ENCODE measurements around the gene LTBR.
"Not testable (repeated sequence)": the region's sequence is repeated elsewhere in the genome, so short reads cannot be mapped to it uniquely, and the experiment has no call there.

Gene LTBR

DNA sequence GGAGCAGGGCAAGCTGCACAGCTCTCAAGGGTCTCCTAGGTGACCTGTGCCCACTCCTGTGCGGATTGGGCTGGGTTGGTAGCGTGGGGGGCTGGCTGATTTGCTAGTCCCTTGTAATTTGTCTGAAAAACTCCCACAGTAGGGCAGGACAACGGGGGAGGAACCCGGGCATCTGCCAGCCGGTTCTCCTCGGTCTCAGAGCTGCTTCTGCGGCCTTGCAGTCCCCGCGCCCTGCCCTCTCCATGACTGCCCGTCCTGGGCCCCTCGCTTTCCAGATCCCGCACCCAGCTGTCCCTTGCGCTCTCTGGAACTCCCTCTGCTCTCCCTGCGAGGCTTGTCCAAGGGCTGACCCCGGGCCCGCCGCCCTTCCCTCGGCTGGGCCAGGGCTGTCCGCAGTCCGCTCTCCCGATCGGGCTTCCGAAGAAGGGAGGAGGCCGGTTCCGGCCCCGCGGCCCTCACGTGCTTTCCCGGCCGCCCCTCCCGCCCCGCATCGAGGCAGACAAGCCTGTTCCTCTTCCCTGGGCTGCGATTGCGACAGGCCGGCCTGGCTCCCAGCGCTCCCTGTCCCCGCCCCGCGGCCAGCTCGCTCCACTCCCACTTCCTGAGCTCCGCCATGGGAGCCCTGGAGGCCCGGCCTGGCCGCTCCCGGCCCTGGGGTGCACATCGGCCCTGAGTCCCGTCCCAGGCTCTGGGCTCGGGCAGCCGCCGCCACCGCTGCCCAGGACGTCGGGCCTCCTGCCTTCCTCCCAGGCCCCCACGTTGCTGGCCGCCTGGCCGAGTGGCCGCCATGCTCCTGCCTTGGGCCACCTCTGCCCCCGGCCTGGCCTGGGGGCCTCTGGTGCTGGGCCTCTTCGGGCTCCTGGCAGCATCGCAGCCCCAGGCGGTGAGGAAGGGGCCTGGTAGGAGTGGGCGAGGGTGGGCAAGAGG is at the start of gene LTBR:
LTBR (plus strand) TSS at position 591 of the 927 bp plus-strand sequence; CDS start at position 788, 197 bp downstream.
- peak; percentile 23 for DNase-seq

DNA sequence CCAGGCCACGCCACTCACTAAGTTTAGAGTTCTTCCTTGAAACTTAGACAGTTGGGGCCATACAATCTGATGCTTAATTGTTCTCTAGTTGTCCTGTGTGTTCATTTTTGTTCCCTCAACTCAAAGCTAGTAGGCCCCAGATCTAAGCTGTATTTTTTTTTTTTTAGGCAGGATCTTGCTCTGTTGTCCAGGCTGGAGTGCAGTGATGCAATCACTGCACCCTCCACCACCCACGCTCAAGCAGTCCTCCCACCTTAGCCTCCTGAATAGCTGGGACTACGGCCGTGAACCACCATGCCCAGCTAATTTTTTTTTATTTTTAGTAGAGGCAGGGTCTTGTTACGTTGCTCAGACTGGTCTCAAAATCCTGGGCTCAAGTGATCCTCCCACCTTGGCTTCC is 49.6 kb upstream of the LTBR start:
- DNase-seq = no peak

DNA sequence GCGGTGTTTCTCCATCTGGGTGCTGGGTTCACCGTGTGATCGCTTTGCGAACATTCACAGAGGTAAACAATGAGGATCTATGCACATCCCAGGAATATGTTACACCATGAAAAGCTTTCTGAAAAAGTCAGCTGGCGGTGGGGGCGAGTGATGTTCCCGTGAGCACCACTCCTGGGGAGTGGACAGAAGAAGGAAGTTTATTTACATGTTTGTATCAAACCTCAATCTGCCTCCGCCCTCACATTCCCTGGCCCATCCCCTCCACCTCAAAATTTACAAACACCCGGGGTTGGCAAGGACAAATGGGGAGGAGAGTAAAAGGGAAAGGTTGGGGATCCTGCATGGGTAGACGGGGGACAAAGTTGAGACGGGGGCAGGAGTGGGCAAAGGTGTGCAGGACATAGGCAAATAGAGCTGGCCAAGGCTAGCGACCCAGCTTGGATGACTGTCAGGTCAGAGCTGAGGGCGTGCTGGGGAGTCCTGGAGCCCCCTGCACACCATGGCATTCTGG is 49.0 kb upstream of the LTBR start:
- no peak for DNase-seq

DNA sequence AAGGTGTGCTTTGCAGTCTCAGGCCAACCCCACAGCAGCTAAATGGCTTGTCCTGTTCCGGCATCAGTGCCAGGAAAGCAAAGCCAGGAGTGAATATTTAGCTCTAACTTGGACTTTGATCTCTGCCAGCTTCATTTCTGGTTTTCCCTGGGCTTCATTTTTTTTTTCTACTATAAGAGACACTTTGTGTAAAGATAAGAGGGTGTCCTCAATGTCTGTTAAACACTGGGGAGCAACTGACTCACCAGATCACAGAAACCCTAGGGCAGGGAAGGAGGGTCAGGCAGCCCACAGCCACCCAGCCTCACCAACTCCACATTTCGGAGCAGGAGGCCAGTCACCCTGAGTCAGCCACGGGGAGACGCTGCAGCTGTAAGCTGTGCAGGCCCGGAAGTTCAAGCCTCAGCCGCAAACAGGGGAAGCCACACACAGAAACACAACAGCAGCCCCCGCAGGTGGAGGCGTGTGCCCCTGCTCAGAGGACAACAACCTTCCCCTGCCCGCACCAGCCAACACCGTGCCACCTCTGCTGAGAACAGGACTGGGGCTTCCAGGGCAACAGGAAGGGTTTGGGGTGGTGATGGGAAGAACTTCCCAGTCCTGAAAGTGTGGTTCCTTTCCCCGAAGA is 48.4 kb upstream of the LTBR start:
- peak; percentile 83 for DNase-seq

DNA sequence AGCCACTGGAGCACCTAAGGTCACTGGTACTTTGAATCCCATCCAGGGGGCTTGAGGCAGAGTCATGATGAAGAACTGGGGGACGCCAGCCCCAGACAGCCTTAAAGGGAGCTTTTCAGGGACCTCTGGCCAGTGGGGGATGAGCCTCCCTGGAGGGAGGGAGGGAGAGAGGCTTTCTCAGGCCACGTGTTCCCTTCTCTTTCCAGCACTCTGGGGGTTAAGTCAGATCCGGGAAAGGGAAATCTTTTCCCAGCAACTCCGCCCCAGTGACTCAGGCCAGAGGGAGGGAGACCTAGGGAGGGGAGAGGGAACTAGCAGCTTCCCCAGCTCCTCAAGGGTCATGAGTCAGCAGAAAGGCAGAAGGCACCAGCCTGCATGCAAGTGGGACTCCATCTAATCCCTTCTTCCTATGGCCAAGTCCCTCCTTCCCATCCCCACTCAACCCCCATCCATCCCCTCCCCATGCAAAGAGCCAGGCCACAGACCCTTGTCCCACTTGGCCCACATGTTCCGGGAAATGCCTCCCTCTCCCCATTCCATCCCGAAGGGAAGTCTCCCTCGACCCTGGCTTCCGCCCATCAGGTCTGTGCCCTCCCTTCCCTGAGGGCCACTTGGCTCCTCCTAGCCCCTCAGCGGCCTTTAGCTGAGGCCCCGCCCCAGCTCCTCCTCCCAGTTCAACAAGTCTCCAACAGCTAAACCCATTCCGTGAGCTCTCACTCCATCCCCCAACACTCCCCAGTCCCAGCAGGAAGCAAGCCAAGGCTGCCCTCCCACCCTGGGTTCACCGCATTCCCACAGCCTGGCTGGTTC is 47.7 kb upstream of the LTBR start:
- peak; percentile 57 for DNase-seq

DNA sequence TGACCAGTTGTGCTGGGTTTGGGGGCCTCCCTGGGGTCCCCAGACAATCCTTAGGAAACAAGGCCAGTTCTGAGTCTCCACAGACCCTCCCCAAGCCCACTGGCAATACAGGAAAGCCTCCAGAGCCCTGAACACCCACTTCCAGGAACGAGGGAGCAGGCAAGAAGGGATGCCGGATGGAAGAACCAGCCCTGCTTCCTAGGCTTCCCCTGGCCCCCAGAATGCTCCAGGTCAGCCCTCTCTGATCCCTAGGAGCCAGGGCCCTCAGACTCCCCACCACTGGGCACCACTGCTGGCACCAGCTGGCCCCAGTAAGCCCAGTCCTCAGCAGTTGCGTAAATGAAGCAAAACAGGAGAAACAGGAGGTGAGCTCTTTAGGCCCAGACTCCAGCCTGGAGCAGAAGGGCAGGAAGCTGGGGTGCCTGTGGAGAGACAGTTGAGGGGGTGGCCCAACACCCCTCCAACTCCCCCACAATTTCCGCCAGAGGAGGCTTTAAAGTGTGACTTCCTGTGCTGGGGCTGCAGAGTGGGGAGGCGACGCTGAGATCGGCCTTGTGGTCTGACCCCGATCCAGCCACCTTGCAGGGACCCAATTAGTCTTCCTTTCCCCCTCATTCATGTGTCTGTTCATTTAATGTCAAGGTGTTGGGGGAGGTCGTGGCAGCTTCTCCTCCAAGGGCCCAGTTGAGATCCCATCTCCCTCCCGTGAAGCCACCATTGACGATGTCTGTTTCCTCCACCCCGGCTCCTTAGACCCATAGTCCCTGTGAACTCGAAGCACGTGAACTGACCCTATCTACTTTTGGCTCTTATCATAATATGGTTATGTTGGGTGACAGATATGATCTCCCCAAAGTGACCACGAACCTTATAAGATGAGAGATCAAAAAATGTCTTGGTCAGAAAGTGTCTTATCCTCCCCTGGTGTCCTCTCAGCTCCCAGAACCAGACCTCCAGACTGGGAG is 46.8 kb upstream of the LTBR start:
- DNase-seq = peak; percentile 30

DNA sequence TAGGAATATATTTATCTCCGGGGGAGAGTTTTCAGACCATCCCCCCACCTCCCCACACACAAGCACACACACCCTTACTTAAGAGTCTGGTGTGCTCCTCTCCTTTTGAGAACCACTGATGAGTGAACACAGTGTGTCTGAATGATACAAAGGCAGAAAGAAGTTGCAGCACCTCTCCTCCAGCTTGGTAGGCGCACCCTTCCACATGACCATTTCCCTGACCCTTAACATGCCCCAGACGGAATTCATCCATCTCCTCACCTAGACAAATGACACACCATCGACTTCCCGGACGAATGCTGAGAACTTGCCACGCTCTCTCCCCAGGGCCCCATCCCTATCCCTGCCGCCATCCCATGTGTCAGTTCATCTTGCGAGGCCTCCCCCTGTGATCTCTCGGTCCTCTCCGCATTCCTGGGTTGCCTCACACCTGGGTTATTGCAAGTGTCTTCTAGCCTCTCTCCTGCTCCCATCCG is 46.0 kb upstream of the LTBR start:
- DNase-seq = no peak

DNA sequence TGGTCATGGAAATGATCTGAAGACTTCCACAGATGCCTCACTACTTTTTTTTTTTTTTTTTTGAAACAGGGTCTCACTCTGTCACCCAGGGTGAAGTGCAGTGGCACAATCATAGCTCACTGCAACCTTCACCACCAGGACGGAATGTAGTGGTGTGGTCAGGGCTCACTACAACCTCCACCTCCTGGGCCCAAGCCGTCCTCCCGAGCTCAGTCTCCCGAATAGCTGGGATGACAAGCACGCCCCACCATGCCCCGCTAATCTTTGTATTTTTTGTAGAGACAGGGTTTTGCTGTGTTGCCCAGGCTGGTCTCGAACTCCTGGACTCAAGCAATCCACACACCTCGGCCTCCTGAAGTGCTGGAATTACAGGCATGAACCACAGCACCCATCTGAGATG is 45.4 kb upstream of the LTBR start:
- not testable (repeated sequence) for DNase-seq

DNA sequence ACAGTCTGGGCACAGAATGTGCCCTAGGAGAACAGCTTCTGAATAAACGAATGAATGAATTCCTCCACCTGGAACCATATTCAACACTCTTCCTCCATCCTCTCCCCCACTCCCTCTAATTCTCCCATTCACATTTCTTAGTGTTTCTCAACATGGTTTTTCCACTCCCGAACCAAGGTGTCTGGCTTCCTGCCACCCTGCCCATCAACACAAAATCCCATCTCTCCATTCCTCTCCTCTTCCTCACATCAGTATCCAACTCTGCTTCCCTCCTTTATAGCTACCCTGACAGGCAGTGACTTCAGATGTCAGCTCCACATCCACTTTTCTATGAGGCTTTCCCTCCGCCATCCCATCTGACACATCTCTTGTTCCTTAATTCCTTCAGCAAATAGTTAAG is 45.0 kb upstream of the LTBR start:
- DNase-seq = no peak

DNA sequence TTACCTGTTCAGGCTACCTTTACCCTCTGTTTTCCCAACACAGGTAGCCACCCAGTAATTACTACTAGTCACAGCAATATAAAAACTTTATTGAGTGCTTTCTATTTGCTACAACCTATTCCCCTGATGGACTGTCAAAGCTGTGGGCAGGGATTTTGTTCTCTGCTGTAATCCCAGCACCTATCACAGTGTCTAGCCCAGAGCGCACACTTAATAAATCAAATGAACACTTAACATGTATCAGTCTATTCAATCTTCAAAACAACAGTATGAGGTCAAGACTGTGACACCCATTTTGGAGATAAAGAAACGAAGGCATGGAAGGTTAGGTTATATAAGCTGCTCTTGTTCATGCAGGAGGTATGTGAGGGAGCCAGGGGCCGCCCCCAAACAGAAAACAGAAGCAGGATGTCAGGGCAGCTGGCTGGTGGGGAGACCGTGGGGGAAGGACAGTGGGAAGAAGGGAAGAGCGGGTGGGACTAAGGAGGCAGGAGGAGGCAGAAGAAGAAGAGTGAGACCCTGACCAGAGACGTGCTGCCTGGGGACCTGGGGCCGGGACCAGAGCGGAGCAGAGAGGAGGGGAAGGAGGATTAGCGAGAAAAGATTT is 43.8 kb upstream of the LTBR start:
- no peak for DNase-seq

DNA sequence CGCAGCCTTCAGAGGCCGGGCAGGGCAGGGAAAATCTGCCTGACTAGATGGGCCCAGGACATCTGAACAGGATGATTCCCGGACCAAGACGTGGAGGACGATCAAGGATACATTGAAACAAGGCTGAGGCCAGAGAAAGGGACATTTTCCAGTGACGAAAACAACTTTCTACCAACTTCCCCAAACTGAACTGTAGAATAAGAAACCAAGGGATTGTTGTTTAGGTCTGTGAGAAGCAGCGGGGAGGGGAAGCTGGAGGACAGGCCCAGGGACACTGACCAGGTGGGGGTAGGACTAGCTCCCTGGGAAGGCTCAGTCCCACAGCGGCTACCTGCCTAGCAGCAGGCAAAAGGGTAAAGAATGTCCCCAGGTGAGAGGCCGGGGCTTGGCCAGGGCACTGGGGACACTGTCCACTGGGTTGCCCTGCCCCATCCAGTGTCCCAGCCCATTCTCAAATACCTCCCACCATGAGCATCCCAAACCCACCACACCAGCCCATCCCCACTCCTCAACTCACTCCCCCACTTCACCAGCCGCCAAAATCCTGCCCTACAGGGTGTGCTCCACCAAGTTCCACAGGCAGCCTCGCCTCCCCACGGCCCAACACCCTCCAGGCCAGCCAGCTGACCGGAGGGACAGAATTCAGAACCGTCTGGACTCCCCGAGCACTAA is 43.1 kb upstream of the LTBR start:
- no peak for DNase-seq

DNA sequence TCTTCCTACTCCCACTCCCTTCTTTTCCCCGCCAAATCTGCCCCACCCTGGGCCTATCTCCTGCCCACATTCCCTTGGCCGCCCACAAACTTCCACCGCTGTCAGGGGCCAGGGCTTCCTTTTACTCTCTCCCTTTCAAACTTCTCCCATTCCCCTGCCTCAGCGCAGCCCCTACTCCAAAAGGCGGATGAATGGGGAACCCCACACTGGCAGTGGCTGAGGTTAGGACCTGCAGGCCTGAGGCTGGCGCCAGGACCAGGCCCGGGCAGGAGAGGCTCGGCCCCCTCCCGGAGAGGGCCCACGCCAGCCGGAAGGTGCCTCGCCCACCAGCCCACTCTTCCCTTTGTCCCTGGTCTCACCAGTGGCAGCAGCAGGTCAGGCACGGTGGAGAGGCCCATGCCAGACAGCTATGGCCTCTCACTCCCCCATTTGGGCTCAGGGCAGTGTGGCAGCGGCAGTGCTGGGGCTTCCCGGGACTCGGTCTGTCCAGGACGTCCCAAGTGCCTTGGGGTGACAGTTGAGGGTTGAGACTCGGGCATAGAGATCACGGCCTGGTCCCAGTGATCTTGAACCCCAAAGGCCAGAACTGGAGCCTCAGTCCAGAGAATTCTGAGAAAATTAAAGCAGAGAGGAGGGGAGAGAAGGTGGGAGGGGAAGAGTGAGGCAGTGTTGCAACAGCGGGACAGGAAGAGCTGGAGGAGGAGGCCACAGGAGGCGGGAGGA is 42.4 kb upstream of the LTBR start, which contains the start of gene TNFRSF1A:
TNFRSF1A (minus strand) TSS at position 660 of the 723 bp plus-strand sequence; CDS start at position 398, 262 bp downstream.
- DNase-seq = peak; percentile 50

DNA sequence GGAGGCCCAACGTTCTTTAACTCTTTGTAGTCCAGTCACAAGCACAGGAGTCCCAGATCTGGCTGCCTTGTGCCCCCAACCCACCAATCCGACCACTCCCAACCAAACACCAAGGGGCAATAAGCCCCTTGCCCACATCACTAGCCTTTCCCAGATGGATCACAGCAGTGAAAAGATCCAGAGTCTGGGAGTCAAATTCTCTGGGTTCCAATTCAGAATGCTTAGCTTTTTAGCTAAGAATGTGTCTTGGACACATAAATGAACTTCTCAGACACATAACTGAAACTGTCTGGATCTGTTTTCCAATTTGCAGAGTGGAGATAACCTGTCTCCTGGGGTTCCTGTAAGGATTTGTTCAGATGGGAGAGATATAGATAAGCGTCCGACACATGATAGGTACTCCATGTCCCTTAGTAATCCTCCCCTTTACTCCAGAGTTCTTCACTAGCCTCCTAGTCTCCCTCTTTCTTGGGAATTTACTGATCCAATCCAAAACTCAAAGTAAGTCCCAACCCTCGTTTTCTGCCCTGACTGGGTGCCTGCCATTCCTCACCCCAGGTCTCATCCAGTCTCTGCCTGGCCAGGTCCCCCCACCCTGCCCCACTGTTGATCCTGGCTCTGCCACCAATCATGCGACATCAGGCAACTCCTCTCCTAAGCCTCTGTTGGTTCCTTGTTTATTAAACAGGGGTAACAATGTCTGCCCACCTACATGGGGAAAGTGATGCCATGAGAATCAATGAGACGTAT is 41.6 kb upstream of the LTBR start:
- no peak for DNase-seq

DNA sequence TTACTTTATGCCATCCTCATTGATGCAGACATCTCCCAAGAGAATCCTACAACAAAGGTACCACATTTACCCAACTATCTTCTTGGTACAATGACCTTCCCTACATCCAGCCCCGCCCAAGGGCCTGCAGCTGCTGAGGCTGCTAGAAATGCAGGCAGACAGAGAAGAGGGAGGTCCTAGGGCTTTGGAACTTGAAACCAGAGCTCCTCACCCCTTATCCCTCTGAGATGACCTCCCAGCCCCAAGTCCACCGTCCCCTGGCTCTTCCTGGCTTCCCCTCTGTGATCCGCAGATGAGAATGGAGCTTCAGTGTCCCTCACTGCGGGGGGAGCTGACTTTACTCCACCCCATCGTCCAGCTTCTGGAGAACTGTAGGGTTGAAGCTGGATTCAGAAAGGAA is 40.4 kb upstream of the LTBR start:
- DNase-seq = no peak

DNA sequence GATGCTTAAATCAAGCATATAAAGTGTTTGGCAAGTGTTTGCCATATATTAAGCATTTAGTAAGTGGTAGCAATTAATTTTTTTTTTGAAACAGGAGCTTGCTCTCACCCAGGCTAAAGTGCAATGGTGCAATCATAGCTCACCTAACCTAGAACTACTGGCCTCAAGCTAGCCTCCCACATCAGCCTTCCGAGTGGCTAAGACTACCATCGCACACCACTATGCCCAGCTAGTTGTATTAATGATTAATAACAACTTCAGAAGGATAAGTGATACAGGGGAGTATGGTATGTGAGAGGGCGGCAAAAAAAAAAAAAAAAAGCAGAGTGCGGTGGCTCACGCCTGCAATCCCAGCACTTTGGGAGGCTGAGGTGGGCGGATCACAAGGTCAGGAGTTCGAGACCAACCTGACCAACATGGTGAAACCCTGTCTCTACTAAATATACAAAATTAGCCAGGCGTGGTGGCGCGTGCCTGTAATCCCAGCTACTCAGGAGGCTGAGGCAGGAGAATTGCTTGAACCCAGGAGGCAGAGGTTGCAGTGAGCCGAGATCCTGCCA is 39.8 kb upstream of the LTBR start:
- not testable (repeated sequence) for DNase-seq

DNA sequence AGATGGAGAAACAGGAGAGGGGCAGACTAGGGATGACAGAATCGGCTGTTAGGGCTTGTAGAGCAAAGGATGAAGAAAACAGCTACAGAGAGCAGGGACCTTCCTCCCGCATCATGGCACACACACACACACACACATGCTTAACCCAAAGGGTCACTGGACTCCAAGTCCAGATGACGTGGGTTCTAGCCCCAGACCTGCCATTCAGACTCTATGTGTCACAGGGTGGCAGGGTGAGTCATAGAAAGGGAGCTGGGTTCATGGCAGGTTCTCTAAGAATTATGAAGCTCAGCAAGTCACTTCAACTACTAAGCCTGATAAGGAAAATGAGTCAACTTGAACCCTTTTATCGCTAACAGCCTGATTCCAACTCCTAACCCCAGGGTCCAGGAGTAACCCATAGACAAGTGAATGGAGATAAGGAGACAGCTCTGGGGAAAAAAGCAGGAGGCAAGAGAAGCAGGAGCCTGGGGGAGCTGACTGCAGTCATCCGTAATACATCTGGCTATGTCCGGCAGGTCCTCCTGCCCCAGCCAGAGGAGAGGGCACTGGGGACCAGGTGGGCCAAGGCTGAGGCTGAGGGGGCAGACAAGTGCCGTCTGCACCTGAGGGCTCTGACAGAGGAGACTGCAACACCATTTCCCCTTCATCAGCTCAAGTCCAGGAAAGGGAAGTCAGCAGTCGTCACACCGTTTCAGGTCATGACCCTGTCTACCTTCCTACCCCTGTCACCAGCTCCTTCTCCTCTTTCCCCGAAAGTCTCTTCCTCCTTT is 38.5 kb upstream of the LTBR start:
- DNase-seq = no peak

DNA sequence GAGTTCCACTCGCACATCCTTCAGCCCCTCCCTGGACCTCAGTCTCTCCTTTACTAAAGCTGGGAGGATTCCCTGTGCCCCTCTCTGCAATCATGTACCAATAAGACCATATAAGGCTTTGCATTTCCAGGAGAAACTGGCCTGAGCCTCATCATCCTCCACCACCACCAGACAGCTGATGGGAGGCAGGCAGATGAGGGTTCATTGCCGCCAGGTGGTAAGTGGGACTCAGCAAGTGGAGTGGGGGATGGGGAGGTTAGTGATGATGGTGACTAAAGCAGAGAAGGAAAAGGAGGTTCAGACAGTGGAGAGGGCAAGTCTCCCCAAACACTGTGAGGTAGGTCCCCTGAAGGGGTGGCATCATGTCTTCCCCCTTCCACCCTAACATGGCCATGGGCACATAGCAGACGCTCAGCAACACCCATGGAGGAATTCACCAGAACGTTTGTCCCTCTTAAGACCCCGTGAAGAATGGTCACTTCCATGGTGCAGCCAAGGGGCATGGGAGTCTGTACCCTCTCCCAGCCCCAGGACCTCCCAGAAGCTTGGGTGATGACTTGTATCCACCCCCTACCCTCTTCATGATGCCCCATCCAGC is 37.6 kb upstream of the LTBR start:
- no peak for DNase-seq

DNA sequence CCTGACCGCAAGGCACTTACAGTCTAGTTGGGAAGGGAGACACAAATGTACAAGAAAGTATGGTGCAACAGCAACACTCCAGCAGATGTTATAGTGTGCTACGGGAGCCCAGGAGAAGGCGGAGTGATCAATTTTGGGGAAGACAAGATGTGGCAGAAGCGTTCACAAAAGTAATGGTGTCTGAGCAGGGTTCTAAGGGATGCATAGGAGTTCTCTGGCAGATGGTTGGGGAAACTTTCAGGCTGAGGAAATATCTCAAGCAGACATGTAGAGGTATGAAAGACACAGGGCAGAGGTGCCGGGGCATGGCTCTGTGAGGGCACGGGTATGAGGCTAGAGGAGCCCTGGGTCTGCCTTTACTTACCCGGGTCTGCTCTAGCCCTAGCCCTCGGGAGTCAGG is 37.0 kb upstream of the LTBR start:
- no peak for DNase-seq

Measured in stimulated activated CD4-positive, alpha-beta T cell treated with anti-CD3 and anti-CD28 coated beads, Interleukin-4, amount 100 ng/mL, for 1 hour (primary cell).